Vagina (tissue), 2 donors: ENCODE data around the gene BEST1. TPM values are rescaled to one million over a fixed set of nuclear protein-coding genes. Genes with fewer than 3 reads are reported as not detected.
"Not testable (repeated sequence)": the region's sequence is repeated elsewhere in the genome, so short reads cannot be mapped to it uniquely, and the experiment has no call there.

Experiments
- DNase-seq, 2 donors: peaks; one replicate each; pipeline ENCODE4 v3.0.0-alpha.2; 2017; ENCODE audit errors: extremely low spot score in 2 of 2
- H3K27ac ChIP-seq: fragments of 200-600 bp; sonication (generic); one replicate; pipeline ENCODE4 v1.5.1; 2019
- H3K27me3 ChIP-seq: fragments of 200-600 bp; sonication (generic); one replicate; pipeline ENCODE4 v1.5.1; 2019
- H3K36me3 ChIP-seq, 2 donors: fragments of 200-600 bp; sonication (generic); one replicate each; pipeline ENCODE4 v1.5.1; 2017 to 2019
- H3K4me1 ChIP-seq: fragments of 200-600 bp; sonication (generic); one replicate; pipeline ENCODE4 v1.5.1; 2019
- H3K4me3 ChIP-seq, 2 donors: fragments of 200-600 bp; sonication (generic); 1 replicate in 1 of 2; 2 replicates in 1 of 2; pipeline ENCODE4 v1.5.1; 2016 to 2019
- H3K9me3 ChIP-seq: fragments of 200-600 bp; sonication (generic); one replicate; pipeline ENCODE4 v1.5.1; 2019
- POLR2A ChIP-seq, 2 donors: fragments of 450-650 bp; IDR thresholded peaks; one replicate each; pipeline ENCODE4 v1.6.1; 2017; ENCODE audit warnings: antibody characterized with exemption in 2 of 2, mild to moderate bottlenecking in 2 of 2, moderate library complexity in 2 of 2
- POLR2AphosphoS5 ChIP-seq, 2 donors: sonication (generic); formaldehyde crosslinking; IDR thresholded peaks; one replicate each; pipeline ENCODE4 v1.9.0; 2017; ENCODE audit warnings: antibody characterized with exemption in 2 of 2, mild to moderate bottlenecking in 2 of 2, low read depth in 1 of 2; ENCODE audit not compliant: insufficient read depth in 1 of 2
- intact Hi-C: fragments of 100-400 bp; cut with DNase I; formaldehyde crosslinking; loops from one replicate; pipeline ENCODE4 v1.15.1; 2023
- total RNA-seq: library from RNA; depleted of rRNA; stranded (reverse); fragments of >200 nt; gene quantifications from one replicate; pipeline ENCODE4 v1.2.3, GENCODE V29; 2016
- TF ChIP-seq, protein P1 (sequence below), 3 experiments: fragments of 450-650 bp in 2 of 3; fragments of 200-600 bp in 1 of 3; sonication (generic) in 1 of 3; IDR thresholded peaks; one replicate each; pipeline ENCODE4 v1.5.1; 2017 to 2019; ENCODE audit warnings: antibody characterized with exemption in 3 of 3, mild to moderate bottlenecking in 2 of 3, moderate library complexity in 2 of 3

BEST1 gene
- total RNA-seq, 1 donor from 2014 or later = 4.4 TPM

DNA sequence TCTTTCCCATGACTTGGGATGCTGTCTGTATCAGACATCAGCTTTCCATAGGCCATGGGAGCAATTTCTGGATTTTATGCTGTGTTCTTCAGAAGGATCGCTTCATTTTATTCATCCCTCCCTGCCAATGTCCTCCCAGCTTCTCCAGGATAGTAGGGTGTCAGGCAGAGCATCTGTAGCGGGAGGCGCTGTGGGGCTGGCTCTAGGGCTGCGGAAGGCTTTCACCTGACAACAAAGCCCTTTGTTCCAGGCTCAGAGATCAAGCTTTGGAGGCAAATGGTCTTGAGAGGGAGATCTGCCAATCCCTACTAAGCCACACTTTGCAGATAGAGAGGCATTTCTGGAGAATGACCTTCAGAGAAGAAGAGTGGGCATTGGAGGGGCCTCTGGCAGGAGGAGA is 46.8 kb downstream of the BEST1 start:
- Histone ChIP-seq H3K9me3 (no peaks in the 10 kb centered on the region), H3K4me3 (no peak overlapping the region), H3K27me3 (no peaks in the 10 kb centered on the region), H3K27ac (no peak overlapping the region), H3K4me1 (no peaks in the 10 kb centered on the region), H3K36me3 (no peaks in the 10 kb centered on the region)
- no peak for DNase-seq
- intact Hi-C loops = no loop called here
- TF ChIP-seq, protein P1, sequence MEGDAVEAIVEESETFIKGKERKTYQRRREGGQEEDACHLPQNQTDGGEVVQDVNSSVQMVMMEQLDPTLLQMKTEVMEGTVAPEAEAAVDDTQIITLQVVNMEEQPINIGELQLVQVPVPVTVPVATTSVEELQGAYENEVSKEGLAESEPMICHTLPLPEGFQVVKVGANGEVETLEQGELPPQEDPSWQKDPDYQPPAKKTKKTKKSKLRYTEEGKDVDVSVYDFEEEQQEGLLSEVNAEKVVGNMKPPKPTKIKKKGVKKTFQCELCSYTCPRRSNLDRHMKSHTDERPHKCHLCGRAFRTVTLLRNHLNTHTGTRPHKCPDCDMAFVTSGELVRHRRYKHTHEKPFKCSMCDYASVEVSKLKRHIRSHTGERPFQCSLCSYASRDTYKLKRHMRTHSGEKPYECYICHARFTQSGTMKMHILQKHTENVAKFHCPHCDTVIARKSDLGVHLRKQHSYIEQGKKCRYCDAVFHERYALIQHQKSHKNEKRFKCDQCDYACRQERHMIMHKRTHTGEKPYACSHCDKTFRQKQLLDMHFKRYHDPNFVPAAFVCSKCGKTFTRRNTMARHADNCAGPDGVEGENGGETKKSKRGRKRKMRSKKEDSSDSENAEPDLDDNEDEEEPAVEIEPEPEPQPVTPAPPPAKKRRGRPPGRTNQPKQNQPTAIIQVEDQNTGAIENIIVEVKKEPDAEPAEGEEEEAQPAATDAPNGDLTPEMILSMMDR (IDR thresholded peaks at IDR 0.05) = no peak
- TF ChIP-seq POLR2AphosphoS5 (IDR thresholded peaks at IDR 0.05; ENCODE audit: insufficient read depth in 1 of 2, low read depth in 1 of 2) (no peak), POLR2A (IDR thresholded peaks at IDR 0.05) (no peak)

DNA sequence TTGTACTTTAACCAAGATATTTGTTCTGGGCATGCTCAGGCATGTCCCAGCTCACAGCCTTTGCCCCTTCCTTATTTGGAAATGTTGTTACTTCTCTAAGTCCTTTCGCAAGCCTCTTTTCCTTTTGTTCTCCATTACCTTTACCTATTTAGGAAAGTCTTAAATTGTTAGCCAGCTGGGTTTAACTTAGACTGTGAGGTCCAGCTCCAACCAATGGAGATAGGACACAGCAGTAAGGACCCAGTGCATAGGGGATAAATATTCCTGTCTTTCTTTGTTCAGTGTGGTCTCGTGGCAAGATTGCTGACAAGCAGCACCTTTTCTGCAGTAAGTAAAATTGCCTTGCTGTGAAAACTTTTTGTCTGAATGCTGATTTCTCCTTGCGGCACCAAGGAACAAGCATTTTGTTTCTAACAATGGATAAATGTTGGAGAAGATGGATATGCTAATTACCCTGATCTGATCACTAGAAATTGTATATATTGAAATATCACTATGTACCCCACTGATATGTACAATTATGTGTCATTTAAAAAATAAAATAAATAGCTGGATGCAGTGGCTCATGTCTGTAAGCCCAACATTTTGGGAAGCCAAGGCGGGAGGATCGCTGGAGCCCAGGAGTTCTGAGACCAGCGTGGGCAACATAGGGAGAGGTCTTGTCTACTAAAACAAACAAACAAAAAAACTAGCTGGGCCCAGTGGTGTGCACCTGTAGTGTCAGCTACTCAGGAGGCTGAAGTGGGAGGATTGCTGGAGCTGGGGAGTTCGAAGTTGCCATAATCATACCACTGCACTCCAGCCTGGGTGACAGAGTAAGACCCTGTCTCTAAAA is 49.2 kb downstream of the BEST1 start:
- Histone ChIP-seq H3K4me1 (no peaks in the 10 kb centered on the region), H3K36me3 (no peaks in the 10 kb centered on the region), H3K27me3 (no peaks in the 10 kb centered on the region), H3K27ac (no peak overlapping the region), H3K4me3 (no peak overlapping the region), H3K9me3 (no peaks in the 10 kb centered on the region)
- intact Hi-C loops = no loop called here
- no peak for DNase-seq
- no peak for TF ChIP-seq POLR2AphosphoS5 (IDR thresholded peaks at IDR 0.05; ENCODE audit: insufficient read depth in 1 of 2, low read depth in 1 of 2)
- TF ChIP-seq, protein P1 (IDR thresholded peaks at IDR 0.05) = no peak
- no peak for TF ChIP-seq POLR2A (IDR thresholded peaks at IDR 0.05)

DNA sequence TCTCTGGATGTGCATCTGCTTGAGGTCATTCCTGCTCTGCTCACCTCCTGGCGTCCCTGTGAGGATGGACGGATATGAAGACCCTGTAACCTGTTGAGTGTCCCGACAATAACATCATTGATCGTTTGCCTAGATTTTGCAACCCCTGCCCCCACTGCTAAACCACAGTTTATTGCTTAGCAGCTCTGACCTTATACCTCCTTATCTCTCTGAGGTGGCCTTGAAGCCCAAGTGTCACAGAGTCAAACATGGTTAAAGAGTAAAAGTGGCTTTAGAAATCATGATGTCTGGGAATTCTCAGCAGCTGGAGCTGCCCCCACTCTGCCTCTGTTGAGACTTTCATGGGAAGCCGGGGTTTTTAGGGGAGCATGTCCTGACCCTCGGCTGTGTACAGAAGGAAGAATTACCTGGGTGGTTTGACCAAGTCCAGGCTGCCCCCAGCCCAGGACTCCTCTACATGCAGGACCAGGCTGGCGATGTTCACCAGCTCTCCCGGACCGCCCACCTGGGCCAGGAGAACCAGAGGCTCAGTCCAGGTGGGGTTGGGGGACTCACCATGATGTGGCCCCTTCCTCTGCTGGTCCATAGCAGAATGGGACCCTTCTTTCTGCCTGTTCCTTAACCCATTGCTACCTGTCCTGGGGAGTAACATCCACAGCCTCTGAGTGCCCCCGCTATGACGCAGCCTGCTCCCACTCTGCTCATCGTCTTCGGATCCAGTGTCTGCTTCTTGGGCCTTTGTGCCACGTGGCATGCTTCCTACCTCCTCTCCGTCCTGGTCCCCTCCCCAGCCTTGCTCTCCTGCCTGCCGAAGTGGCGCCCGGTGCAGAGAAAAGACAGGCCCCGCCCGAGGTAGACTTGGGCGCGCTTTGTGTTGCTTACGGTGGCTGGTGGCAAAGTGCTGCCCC is 50.6 kb downstream of the BEST1 start:
- no peaks in the 10 kb centered on the region for H3K4me1 ChIP-seq
- no peaks in the 10 kb centered on the region for H3K36me3 ChIP-seq
- H3K27me3 ChIP-seq = no peaks in the 10 kb centered on the region
- intact Hi-C loops = no loop called here
- no peak overlapping the region for H3K27ac ChIP-seq
- no peak for TF ChIP-seq POLR2AphosphoS5 (IDR thresholded peaks at IDR 0.05; ENCODE audit: insufficient read depth in 1 of 2, low read depth in 1 of 2)
- DNase-seq = no peak
- no peaks in the 10 kb centered on the region for H3K9me3 ChIP-seq
- no peak overlapping the region for H3K4me3 ChIP-seq

DNA sequence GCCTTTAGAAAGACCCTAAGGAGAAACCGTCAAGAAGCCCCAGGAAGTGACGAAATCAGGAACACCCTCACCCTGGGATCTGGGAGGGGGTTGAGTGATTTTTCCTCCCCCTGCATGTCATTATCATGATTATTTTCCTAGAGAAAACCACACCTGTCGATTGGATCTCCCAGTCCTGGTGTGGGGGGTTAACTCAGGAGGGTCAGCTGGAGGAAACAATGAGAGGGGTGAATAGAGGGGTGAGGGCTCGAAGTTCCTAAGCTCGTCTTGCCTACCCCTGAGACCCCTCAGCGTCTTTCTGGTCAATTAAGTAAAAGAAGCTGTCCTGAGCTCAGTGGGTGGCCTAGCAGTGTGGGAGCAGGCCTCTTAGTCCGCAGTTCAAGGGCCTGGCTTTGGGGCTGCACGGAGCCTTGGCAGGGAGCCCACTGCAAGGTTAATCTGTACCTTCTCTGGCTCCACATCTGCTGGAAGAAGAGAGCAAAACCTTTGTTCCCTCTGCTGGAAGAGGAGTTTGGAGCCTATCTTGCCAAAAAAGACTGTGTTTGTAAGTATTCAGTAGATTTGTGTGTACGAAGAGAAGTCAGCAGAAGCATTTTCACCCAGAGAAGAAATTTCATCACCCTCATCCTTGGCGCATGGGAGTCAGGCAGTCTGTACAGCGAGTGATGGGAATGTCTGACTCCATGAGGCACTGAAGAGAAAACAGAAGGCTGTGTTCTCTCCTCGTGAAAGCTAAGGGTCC is 51.5 kb downstream of the BEST1 start:
- intact Hi-C loops = no loop called here
- Histone ChIP-seq H3K4me3 (no peak overlapping the region), H3K27me3 (no peaks in the 10 kb centered on the region), H3K9me3 (no peaks in the 10 kb centered on the region), H3K27ac (no peak overlapping the region), H3K36me3 (no peaks in the 10 kb centered on the region), H3K4me1 (no peaks in the 10 kb centered on the region)
- DNase-seq = no peak
- TF ChIP-seq, protein P1 (IDR thresholded peaks at IDR 0.05) = no peak
- TF ChIP-seq POLR2A (IDR thresholded peaks at IDR 0.05) = no peak

DNA sequence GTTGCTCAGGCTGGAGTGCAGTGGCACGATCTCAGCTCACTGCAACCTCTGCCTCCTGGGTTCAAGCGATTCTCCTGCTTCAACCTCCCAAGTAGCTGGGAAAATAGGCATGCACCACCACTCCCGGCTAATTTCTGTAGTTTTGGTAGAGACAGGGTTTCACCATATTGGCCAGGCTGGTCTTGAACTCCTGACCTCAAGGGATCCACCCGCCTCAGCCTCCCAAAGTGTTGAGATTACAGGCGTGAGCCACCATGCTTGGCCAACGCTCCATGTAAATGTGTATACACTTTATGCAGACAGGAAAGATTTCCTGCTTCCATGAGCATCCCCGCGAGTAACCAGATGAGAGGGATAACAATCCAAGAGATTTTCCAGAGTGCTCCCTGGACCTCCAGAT is 52.1 kb downstream of the BEST1 start:
- H3K27ac ChIP-seq, H3K9me3 ChIP-seq, H3K36me3 ChIP-seq, H3K4me1 ChIP-seq, DNase-seq, H3K4me3 ChIP-seq, intact Hi-C loops, H3K27me3 ChIP-seq: not testable (repeated sequence)
